MG63 (cell line): Measurements from ENCODE around the gene XAGE5. TPM values are rescaled to one million over a fixed set of nuclear protein-coding genes. Genes with fewer than 3 reads are reported as not detected.

Experiments used
- total RNA-seq: library from RNA; depleted of rRNA; stranded (reverse); fragments of >200 nt; shearing (Covaris generic); gene quantifications from 2 replicates; pipeline ENCODE4 v1.2.3, GENCODE V29; 2014; ENCODE audit warnings: low replicate concordance; rRNA removed

XAGE5 gene
- total RNA-seq, 1 experiment from 2014 or later: not detected

Other genes with a start within 250 kb of the XAGE5 start
- gene SSX7, start 156.4 kb upstream of the XAGE5 start, total RNA-seq: not detected in 2 replicates
- not detected in 2 replicates for gene SSX2, start 104.1 kb upstream of the XAGE5 start, total RNA-seq
- not detected in 2 replicates for gene SSX2B, start 60.0 kb upstream of the XAGE5 start, total RNA-seq
- not detected in 2 replicates for gene SPANXN5, start 13.9 kb upstream of the XAGE5 start, total RNA-seq
- not detected in 2 replicates for gene XAGE3, start 56.8 kb downstream of the XAGE5 start, total RNA-seq
- 4.6 and 24.9 TPM in 2 replicates for gene FAM156B, start 86.0 kb downstream of the XAGE5 start, total RNA-seq
- 2.1 and 14.5 TPM in 2 replicates for gene FAM156A, start 147.2 kb downstream of the XAGE5 start, total RNA-seq
- gene GPR173, start 237.5 kb downstream of the XAGE5 start, total RNA-seq: 0.63 TPM in 1 of 2 replicates, not detected in the other